ENCODE data around the gene IL16.
"Not testable (repeated sequence)": the region's sequence is repeated elsewhere in the genome, so short reads cannot be mapped to it uniquely, and the experiment has no call there.

IL16 gene

GRCh38 chr15:81196576-81197254 is at the start of gene IL16:
TSS of gene IL16 (plus strand) at chr15:81196879. CDS start at chr15:81225400, 28,521 bp downstream.
- DNase-seq, result no peak

- DNase-seq, result no peak
Observed at GRCh38 chr15:81151389-81151788, 45.3 kb upstream of the IL16 start.

- DNase-seq, result no peak
Observed at GRCh38 chr15:81152339-81152738, 44.3 kb upstream of the IL16 start.

DNA sequence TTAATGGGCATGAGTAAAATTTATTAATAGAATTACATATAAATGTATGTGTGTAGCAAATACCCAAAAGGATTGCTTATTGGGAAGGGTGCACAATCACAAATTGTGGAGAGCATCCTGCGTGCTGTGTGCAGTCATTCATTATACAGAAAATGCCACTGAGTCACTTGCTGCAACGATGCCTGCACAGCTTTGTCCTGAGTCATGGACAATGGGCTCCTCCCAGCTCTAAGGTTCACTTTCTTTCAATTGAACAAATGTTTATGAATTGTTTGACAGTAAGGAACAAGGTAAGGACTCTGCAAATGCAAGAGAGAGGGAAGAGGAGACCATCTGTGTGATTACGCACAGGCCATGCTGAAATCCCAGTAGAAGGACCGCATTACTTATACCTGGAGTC is 43.9 kb upstream of the IL16 start:
- DNase-seq, result no peak

DNA sequence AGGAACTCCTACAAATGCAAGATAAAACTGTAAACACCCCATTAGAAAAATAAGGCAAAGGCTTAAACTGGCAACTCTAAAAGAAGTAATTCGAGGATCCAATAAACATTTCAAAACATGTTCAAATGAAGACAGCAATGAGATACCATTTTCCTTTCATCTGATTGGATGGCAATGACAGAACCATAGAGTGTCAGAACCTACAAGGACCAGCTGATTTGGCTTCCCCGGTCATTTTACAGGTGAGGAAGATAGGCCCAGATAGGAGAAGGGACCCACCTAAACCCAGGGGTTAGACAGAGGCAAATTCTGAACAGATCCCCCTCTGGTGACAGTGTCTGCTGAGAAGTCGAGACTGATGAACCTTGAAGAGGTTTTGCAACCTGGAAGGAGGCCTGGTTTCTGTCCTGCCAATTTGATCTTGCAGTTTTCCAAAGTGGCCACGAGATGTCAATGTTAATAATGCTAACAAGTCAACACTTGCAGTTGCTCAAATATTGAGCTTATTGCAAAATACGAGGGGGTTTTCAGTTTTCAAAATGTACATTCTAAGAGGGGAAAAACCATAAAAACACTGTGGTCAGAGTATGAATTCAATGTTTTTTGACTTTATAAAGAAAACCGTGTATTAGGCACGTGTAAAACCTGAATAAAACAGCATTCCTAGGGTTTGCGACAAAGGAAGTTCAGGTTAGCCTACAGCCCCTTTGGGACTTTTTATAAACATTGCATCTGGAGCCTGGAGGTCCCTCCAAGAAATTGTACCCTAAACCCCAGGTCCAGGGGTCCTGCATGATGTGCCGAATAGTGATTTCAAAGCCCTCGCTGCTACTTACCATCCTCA is 41.1 kb upstream of the IL16 start:
- peak in 1 of 2 experiments; percentile 42 for DNase-seq

DNA sequence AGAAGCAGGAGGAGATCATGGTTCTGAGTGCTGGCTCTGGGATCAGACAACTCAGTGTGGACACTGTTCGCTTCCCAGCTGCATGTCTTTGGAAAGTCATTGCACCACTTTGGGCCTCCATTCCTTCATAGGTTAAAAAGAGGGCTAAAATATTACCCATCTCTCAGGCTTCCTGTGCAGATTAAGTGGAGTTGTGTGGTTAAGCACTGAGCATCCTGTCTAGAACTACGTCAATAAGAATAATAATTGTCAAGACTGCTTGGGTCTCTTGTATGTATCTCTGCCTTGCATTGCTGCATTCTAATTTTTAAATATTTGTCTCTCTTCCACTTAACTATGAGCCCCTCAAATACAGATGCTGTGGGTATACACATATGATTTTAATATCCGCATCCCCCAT is 40.4 kb upstream of the IL16 start:
- no peak for DNase-seq

- DNase-seq, result no peak
Observed at GRCh38 chr15:81157195-81157938, 39.3 kb upstream of the IL16 start.

DNA sequence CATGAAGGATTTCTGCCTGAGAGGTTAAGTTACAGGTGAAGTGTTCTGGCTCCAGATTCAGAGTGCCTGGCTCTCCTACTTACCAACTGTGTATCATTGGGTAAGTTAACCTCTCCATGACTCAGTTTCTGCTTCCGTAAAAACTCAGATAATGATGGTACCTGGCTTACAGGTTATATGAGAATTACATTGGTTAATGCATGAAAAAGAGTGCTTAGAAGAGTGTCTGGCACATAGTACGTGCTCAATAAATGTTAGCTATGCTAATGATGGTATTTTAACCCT is 38.8 kb upstream of the IL16 start:
- no peak for DNase-seq

DNA sequence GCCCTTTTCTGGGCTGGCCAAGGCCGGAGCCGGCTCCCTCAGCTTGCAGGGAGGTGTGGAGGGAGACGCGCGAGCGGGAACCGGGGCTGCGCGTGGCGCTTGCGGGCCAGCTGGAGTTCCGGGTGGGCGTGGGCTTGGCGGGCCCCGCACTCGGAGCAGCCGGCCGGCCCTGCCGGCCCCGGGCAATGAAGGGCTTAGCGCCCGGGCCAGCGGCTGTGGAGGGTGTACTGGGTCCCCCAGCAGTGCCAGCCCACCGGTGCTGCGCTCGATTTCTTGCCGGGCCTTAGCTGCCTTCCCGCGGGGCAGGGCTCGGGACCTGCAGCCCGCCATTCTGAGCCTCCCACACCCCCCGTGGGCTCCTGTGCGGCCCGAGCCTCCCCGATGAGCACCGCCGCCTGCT is 38.1 kb upstream of the IL16 start:
- DNase-seq, result not testable (repeated sequence)

DNA sequence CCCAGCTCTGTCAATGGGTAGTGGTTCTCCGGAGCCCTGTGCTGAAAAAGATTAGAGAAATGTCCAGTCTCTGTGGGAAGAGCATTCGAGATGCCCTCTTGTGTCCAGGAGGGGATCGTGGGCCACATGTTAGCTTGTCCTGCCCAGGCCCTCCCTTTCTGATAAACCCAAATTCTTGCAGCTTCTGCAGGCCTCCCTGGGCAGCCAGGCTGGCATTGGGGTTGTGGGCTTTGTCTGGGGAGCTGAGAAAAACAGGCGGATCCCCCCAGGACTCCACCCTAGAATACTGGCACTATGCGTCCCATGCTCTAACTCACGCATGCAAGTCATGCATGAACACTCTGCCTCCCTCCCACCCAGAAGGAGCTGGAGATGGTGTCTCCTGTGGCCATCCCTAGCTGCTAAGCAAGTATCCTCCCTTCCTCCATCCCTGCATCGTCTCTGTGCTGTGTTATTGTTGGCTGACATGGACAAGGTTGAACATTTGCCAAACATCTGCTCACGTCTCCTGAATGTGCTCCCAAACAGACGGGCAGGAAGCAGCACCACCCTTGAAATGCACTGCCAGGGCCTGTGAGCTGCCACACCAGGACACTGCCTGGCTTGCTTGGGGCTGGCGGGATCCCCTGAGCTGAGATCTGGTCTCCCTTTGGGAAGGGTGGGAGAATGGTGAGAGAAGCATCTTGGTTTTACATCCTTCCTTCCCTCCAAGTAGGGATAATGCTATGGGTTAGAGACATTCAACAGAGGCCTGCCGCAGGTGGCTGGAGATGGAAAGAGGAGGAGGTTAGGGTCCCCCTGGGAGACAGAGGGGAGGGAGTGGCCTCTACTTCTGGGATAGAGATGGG is 36.1 kb upstream of the IL16 start:
- DNase-seq, result no peak

DNA sequence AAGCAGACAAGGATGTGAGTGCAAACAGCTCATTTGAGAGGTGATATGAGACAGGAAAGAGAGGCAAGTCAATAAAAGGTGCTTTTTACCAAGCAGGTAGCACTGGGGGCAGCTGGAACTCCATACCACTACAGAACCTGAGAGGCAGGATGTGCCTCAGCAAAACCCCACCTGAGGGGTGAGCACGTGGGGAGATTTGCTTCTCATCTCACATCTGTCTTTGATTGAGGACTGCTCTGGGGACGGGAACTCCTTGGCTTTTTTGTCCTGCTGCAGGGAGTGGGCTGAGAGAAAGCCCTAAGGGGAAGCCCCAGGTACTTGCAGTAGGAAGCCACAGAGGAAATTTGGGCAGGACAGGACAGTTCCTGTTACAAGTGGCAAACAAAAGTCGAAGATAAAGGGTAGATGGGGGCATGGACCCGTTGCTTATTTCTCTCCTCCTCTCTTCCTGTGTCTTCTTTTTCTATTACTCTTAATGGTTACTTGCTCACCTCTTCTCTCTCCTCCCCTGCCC is 35.5 kb upstream of the IL16 start:
- DNase-seq, result no peak

DNA sequence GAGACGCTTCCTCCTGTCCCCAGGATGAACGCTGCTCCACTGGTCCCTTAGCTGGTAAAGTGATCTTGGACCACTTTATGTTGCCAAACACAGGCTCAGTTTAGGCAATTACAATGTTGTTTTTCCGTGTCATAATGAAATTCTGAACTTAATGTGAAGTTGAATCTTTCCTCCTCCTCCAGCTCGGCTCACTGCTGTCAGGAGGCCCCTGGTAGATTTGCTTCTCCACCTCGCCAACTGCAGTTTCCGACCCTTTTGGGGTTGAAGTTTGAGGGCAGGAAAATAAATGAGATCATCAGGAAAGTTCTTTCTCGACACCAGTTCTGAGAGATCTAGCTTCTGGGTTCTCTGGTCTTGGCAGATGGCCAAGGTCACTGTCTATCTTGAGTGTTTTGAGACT is 34.8 kb upstream of the IL16 start:
- no peak for DNase-seq

DNA sequence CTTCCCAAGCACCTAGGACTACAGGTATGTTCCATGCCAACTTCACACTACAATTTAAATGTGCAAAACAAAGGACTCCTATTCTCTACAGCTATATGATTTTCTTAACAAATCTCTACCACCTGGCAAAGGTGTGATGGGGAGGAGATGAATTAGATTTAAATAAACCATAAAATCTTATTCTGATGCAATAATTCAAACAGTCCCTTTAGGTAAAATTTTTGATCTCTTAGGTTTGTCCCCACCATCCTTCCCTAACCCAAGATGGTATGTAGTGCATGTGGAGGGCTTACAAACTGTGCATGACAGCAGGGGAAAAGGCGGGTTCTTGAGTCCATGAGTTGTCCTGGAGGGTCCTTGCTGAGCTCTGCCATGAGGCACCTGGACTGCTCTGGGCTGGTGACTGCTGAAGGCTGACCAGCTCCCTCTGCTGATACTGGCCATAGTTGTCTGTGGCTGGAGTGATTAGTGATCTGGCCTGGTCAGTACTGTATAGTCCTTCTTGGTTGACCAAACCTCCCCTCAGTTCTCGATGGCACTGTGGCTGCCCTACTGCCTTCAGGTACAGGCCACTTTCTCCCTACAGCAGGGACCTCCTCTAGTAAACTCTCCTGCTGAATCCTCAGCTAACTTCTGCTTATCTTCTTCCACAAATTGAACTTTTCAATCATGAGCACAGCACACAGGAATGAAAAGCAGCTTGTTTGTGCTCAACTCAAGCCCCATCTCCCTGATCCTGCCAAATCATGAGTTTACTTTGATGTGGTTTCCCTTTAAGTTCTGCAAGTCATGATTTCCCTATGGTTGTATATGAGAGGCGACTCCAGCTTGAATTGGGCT is 32.5 kb upstream of the IL16 start:
- peak in 1 of 2 experiments; percentile 29 for DNase-seq

GRCh38 chr15:81165535-81165934 is 31.1 kb upstream of the IL16 start:
- DNase-seq, result no peak

GRCh38 chr15:81166636-81167305 is 29.9 kb upstream of the IL16 start:
- no peak for DNase-seq

- no peak for DNase-seq
Observed at GRCh38 chr15:81168131-81168526, 28.6 kb upstream of the IL16 start.

- DNase-seq, result no peak
Observed at GRCh38 chr15:81168644-81169043, 28.0 kb upstream of the IL16 start.

GRCh38 chr15:81170511-81170910 is 26.2 kb upstream of the IL16 start:
- no peak for DNase-seq

DNA sequence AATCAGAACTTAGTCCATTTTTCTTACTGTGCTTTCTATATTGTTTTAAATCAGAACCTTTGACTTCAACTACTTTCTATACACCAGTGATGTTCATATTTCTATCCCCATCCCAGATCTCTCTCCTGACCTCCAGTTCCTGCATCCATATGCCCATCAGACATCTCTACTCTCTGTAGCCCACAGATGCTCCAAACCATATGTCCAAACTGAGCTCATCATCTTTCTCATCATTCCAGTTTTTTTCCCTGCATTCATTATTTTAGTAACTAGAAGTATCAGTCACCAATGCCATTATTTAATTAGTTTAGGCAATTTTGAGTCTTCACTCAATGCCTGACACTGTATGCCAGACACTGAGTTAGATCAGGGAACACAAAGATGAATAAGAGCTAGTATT is 25.4 kb upstream of the IL16 start:
- no peak for DNase-seq

DNA sequence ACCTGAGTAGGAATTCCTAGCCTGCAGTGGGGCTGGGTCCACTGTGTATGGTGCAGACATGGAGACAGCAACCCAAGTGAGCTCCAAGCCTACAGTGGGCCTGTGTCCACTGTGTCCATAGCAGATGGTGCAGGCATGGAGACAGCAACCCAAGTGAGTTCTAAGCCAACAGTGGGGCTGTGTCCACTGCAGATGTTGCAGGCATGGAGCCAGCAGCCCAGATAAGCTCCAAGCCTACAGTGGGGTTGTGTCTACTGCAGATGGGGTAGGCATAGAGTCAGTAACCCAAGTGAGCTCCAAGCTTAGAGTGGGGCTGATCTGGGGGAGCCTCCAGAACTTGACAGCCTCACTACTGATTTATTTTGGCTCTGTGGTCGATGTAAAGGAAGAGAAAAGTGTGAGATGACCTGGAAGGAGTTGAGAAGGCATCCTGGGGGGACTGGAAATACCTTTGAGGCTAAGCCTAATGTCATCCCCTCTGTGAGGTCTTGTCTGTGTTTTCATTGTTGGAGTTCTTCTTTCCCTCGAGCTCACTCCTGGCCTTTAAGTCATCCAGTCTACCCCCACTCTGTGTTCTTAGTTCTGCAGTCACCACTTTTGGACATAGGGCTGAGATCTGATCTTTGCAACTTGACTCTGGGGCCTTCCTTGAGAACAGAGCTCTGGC is 22.4 kb upstream of the IL16 start:
- no peak for DNase-seq

Data from SW 1271 (cell line).